ENCODE results near the gene CD1D.
"Not testable (repeated sequence)": the region's sequence is repeated elsewhere in the genome, so short reads cannot be mapped to it uniquely, and the experiment has no call there.

- TF ChIP-seq CTCF, POLR2A (IDR thresholded peaks at IDR 0.05): not testable (repeated sequence)
Measured at GRCh38 chr1:158175915-158176314, 4.8 kb upstream of the CD1D start.

Data from Peyer's patch (tissue), 4 donors.